Adrenal gland (tissue), 5 donors: ENCODE data around the gene DIS3L.

ENCODE experiments used
- CTCF ChIP-seq, 6 experiments: fragments of 450-650 bp in 4 of 6; fragments of 200-600 bp in 2 of 6; sonication (generic) in 1 of 6; IDR thresholded peaks; 1 replicate in 5 of 6; 2 replicates in 1 of 6; pipeline versions ENCODE4 v1.5.1 to v1.8.0; 2016 to 2021; ENCODE audit warnings: antibody characterized with exemption in 6 of 6, mild to moderate bottlenecking in 2 of 6, moderate library complexity in 1 of 6
- POLR2A ChIP-seq, 2 donors: fragments of 450-650 bp; IDR thresholded peaks; one replicate each; pipeline ENCODE4 v1.6.1; 2017; ENCODE audit warnings: antibody characterized with exemption in 2 of 2, mild to moderate bottlenecking in 2 of 2, moderate library complexity in 1 of 2
- donor health status: DM: no; HTN: no; CAD: no.

GRCh38 chr15:66302489-66303278 lies 9.3 kb downstream of the DIS3L start:
- TF ChIP-seq CTCF (IDR thresholded peaks at IDR 0.05) (no peak), POLR2A (IDR thresholded peaks at IDR 0.05) (no peak)
